ENCODE data around the gene IFIT3.
A peak's percentile ranks its signal among the peaks of the same experiment; 100 is the strongest.

Gene IFIT3

DNA sequence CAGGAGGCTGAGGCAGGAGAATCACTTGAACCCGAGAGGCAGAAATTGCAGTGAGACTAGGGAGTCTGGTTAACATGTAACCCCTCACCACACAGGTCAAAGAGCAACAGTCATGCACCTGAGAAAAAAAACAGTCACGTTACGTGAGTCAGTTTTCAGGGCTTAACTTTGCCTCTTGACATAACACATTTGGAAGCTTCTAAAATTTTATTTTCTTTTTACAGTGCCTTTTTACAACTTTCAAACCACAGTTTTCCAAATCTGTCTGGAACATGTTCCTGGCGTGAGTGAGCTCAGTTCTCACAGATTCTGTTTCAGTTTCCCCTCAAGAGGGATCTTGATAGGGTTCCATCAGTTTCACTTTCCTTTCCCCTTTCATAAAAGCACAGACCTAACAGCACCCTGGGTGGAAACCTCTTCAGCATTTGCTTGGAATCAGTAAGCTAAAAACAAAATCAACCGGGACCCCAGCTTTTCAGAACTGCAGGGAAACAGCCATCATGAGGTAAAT, 4.4 kb downstream of the IFIT3 start:
- peak overlapping the region; percentile 75 for H3K27ac Mint-ChIP-seq
- intact Hi-C loops (cut with micrococcal nuclease), result no loop called here
- no peaks in the 10 kb centered on the region for H3K36me3 Mint-ChIP-seq (ENCODE audit: low read depth)
- peak overlapping the region; percentile 52 for H3K4me3 Mint-ChIP-seq
- H3K27me3 Mint-ChIP-seq, result no peaks in the 10 kb centered on the region
- no peaks in the 10 kb centered on the region for H3K9me3 Mint-ChIP-seq
- H3K4me1 Mint-ChIP-seq (ENCODE audit: low read depth), result peaks cover 50% of the 10 kb centered on the region

- Mint-ChIP-seq H3K27ac (no peak overlapping the region), H3K27me3 (no peaks in the 10 kb centered on the region), H3K36me3 (ENCODE audit: low read depth) (no peaks in the 10 kb centered on the region), H3K4me3 (no peak overlapping the region), H3K9me3 (no peaks in the 10 kb centered on the region), H3K4me1 (ENCODE audit: low read depth) (peaks cover 25% of the 10 kb centered on the region)
- intact Hi-C loops (cut with micrococcal nuclease), result no loop called here
Observed at GRCh38 chr10:89335226-89335625, 7.4 kb downstream of the IFIT3 start.

- Mint-ChIP-seq H3K9me3 (no peaks in the 10 kb centered on the region), H3K4me3 (no peak overlapping the region), H3K27me3 (no peaks in the 10 kb centered on the region), H3K4me1 (ENCODE audit: low read depth) (peaks cover 25% of the 10 kb centered on the region), H3K27ac (no peak overlapping the region), H3K36me3 (ENCODE audit: low read depth) (no peaks in the 10 kb centered on the region)
- intact Hi-C loops (cut with micrococcal nuclease), result no loop called here
Observed at GRCh38 chr10:89336241-89336640, 8.4 kb downstream of the IFIT3 start.

GRCh38 chr10:89337484-89337883, 9.7 kb downstream of the IFIT3 start:
- no peaks in the 10 kb centered on the region for H3K36me3 Mint-ChIP-seq (ENCODE audit: low read depth)
- H3K4me1 Mint-ChIP-seq (ENCODE audit: low read depth), result peaks cover 18% of the 10 kb centered on the region
- no peak overlapping the region for H3K27ac Mint-ChIP-seq
- no peak overlapping the region for H3K4me3 Mint-ChIP-seq
- H3K27me3 Mint-ChIP-seq, result no peaks in the 10 kb centered on the region
- intact Hi-C loops (cut with micrococcal nuclease), result no loop called here
- H3K9me3 Mint-ChIP-seq, result no peaks in the 10 kb centered on the region

- Mint-ChIP-seq H3K27ac (no peak overlapping the region), H3K4me1 (ENCODE audit: low read depth) (peaks cover 6% of the 10 kb centered on the region), H3K27me3 (peaks cover 3% of the 10 kb centered on the region), H3K36me3 (ENCODE audit: low read depth) (no peaks in the 10 kb centered on the region), H3K9me3 (no peaks in the 10 kb centered on the region), H3K4me3 (no peak overlapping the region)
- intact Hi-C loops (cut with micrococcal nuclease), result no loop called here
Observed at GRCh38 chr10:89338713-89339112, 10.9 kb downstream of the IFIT3 start.

GRCh38 chr10:89339875-89340274, 12.1 kb downstream of the IFIT3 start:
- intact Hi-C loops (cut with micrococcal nuclease), result no loop called here
- Mint-ChIP-seq H3K36me3 (ENCODE audit: low read depth) (no peaks in the 10 kb centered on the region), H3K27me3 (peaks cover 3% of the 10 kb centered on the region), H3K4me3 (no peak overlapping the region), H3K4me1 (ENCODE audit: low read depth) (no peaks in the 10 kb centered on the region), H3K27ac (no peak overlapping the region), H3K9me3 (no peaks in the 10 kb centered on the region)

GRCh38 chr10:89341649-89342048, 13.9 kb downstream of the IFIT3 start:
- Mint-ChIP-seq H3K27me3 (peaks cover 3% of the 10 kb centered on the region), H3K27ac (no peak overlapping the region), H3K4me3 (no peak overlapping the region), H3K36me3 (ENCODE audit: low read depth) (no peaks in the 10 kb centered on the region), H3K4me1 (ENCODE audit: low read depth) (peaks cover 14% of the 10 kb centered on the region), H3K9me3 (no peaks in the 10 kb centered on the region)
- intact Hi-C loops (cut with micrococcal nuclease), result no loop called here

GRCh38 chr10:89342206-89342958, 14.6 kb downstream of the IFIT3 start:
- Mint-ChIP-seq H3K36me3 (ENCODE audit: low read depth) (no peaks in the 10 kb centered on the region), H3K4me1 (ENCODE audit: low read depth) (peaks cover 19% of the 10 kb centered on the region), H3K9me3 (no peaks in the 10 kb centered on the region), H3K27ac (no peak overlapping the region), H3K4me3 (no peak overlapping the region), H3K27me3 (peaks cover 3% of the 10 kb centered on the region)
- intact Hi-C loops (cut with micrococcal nuclease), result no loop called here

DNA sequence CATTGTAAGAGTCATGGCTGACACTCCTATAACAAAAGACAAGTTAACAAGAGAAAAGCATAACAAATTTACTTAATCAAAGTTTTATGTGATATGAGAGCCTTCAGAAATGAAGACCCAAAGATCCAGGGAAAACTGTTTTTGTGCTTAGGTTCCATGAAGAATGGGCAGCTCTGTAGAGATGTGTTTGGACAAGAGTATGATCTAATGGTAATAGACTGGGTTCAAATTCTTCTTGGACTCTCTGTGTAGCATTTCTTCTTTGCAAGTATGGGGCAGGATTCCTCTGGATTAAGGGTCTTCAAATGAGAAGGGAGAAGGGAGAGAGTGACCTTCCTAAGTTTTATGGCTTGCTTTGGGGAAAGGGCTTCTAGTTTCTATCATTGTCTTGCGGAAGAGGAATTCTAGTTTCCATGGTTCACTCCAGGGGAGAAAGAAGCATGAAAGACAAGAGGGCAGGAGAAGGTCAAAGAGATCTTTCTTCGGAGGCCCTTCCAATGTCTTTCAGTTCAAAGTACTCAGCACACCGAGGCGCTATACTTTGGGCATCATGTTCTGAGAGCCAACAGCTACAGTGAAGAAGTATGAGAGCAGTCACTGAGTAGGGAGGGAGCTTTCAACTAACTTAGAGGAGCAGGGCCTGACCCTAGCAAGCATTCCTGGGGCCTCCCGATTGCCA, 15.4 kb downstream of the IFIT3 start:
- peaks cover 26% of the 10 kb centered on the region for H3K4me1 Mint-ChIP-seq (ENCODE audit: low read depth)
- intact Hi-C loops (cut with micrococcal nuclease), result no loop called here
- H3K9me3 Mint-ChIP-seq, result no peaks in the 10 kb centered on the region
- H3K36me3 Mint-ChIP-seq (ENCODE audit: low read depth), result no peaks in the 10 kb centered on the region
- no peak overlapping the region for H3K4me3 Mint-ChIP-seq
- H3K27me3 Mint-ChIP-seq, result peaks cover 3% of the 10 kb centered on the region
- H3K27ac Mint-ChIP-seq, result no peak overlapping the region

DNA sequence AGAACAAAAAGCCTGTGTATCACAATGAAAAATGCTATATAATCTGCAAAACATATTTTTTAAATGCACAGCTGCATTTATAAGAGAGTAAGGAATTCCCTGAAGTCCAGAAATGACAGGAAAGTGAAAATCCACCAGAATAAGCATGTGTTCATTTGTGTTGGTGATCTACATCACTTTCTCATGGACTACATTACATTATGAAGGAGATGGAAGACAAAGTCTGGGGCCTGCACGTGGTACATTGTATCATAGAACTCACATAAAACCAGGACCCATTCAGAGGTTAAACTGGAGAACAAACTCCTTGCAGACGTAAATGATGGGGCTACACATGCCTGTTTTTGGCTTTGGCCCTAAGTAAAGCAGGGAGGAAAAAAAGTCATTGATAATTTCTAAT, 16.4 kb downstream of the IFIT3 start:
- peaks cover 33% of the 10 kb centered on the region for H3K4me1 Mint-ChIP-seq (ENCODE audit: low read depth)
- no peak overlapping the region for H3K27ac Mint-ChIP-seq
- no peaks in the 10 kb centered on the region for H3K9me3 Mint-ChIP-seq
- H3K4me3 Mint-ChIP-seq, result no peak overlapping the region
- H3K36me3 Mint-ChIP-seq (ENCODE audit: low read depth), result no peaks in the 10 kb centered on the region
- intact Hi-C loops (cut with micrococcal nuclease), result no loop called here
- H3K27me3 Mint-ChIP-seq, result peaks cover 3% of the 10 kb centered on the region

DNA sequence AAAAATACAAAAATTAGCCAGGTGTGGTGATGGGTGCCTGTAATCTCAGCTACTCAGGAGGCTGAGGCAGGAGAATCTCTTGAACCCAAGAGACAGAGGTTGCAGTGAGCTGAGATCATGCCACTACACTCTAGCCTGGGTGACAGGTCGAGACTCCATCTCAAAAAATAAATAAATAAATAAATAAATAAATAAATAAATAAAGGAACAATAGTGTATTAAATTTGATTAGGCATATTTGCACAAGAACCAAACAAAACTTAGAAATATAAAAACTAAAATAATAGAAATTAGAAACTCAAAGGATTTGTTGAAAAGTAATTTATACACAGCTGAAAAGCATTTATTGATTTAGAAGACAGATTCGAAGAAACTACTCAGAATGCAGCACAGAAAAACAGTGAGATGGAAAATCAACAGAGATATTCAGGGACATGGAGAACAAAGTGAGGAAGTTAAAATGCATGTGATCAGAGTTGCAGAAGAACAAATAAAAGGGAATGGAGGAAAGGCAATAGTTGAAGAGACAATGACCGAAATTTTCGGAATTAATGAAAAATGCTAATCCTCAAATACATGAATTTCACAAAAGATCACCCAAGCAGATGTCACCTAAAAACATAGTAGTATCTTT, 17.7 kb downstream of the IFIT3 start:
- intact Hi-C loops (cut with micrococcal nuclease), result no loop called here
- no peaks in the 10 kb centered on the region for H3K9me3 Mint-ChIP-seq
- H3K36me3 Mint-ChIP-seq (ENCODE audit: low read depth), result no peaks in the 10 kb centered on the region
- H3K27ac Mint-ChIP-seq, result no peak overlapping the region
- no peak overlapping the region for H3K4me3 Mint-ChIP-seq
- H3K4me1 Mint-ChIP-seq (ENCODE audit: low read depth), result peaks cover 47% of the 10 kb centered on the region
- H3K27me3 Mint-ChIP-seq, result peaks cover 3% of the 10 kb centered on the region

DNA sequence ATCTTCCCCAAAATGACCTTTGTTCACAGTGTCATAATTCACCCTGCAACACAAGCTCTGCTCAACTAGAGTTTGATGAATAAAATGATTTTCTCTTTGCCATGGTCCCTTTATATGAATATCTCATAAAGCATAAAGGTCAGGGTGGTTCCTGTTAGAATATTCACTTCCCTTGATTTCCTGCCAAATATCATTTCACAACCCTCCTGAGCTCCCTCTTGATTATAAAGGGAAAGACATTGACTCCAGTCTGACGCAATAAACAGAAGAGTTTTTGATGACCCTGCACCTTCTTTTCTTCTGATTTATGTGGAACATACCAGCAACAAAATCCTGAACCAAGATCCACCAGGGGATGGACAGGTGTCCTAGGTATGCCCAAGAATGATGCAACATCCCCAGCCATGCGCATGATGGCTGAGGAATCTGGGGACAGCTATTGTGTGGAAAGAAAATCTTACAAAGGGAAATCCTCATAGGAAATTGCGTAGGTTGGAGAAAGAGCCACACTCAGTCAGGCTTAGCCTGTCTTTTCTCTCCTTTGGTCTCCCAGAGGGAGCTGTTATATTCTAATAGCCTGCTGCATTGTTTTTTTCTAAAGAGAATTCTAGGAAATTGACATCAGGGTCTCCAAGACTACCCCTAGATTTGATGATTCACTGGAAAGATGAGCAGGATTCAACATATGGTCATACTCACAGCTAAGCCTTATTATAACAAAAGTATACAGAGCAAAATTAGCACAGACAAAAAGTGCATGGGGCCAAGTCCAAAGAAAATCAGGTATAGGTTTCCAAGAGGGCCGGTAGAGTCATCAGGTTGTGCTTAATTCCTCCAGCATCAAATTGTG, 18.8 kb downstream of the IFIT3 start:
- H3K36me3 Mint-ChIP-seq (ENCODE audit: low read depth), result no peaks in the 10 kb centered on the region
- no peak overlapping the region for H3K27ac Mint-ChIP-seq
- H3K4me3 Mint-ChIP-seq, result no peak overlapping the region
- peaks cover 58% of the 10 kb centered on the region for H3K4me1 Mint-ChIP-seq (ENCODE audit: low read depth)
- intact Hi-C loops (cut with micrococcal nuclease), result no loop called here
- no peaks in the 10 kb centered on the region for H3K9me3 Mint-ChIP-seq
- peaks cover 3% of the 10 kb centered on the region for H3K27me3 Mint-ChIP-seq

- no peaks in the 10 kb centered on the region for H3K9me3 Mint-ChIP-seq
- H3K27ac Mint-ChIP-seq, result no peak overlapping the region
- peaks cover 71% of the 10 kb centered on the region for H3K4me1 Mint-ChIP-seq (ENCODE audit: low read depth)
- intact Hi-C loops (cut with micrococcal nuclease), result no loop called here
- no peak overlapping the region for H3K4me3 Mint-ChIP-seq
- peaks cover 3% of the 10 kb centered on the region for H3K27me3 Mint-ChIP-seq
- no peaks in the 10 kb centered on the region for H3K36me3 Mint-ChIP-seq (ENCODE audit: low read depth)
Observed at GRCh38 chr10:89347701-89348457, 20.1 kb downstream of the IFIT3 start.

Data from dendritic cell treated with granulocyte-macrophage colony-stimulating factor and Interleukin-4, amounts not matched to agents 40 ng/mL and 50 ng/mL, for 4 days (primary cell).